GM23248 (cell line): Measurements from ENCODE around the gene INPP5D.

Source experiments
- EZH2 ChIP-seq: fragments of 200-600 bp; sonication (generic); IDR thresholded peaks from 2 replicates; pipeline ENCODE4 v1.6.1; 2018; ENCODE audit warnings: antibody characterized with exemption, mild to moderate bottlenecking; ENCODE audit not compliant: insufficient read depth, poor library complexity, severe bottlenecking
- EZH2phosphoT487 ChIP-seq: fragments of 200-600 bp; sonication (generic); IDR thresholded peaks from 2 replicates; pipeline ENCODE4 v1.6.1; 2018; ENCODE audit warnings: antibody characterized with exemption, moderate library complexity, mild to moderate bottlenecking, low read depth; ENCODE audit not compliant: insufficient read depth

- TF ChIP-seq EZH2 (no peak), EZH2phosphoT487 (no peak)
Observed at GRCh38 chr2:233202531-233202944, 142.4 kb downstream of the INPP5D start.
